NCI-H187 treated with DMSO at 0.1 percent for 48 hours (cell line): ENCODE results near the gene PHF23.
A peak's percentile ranks its signal among the peaks of the same experiment; 100 is the strongest.

Experiments used
- DNase-seq: peaks from one replicate; lab custom pipeline; 2025; lab: John Stamatoyannopoulos, UW

PHF23 gene

GRCh38 chr17:7219812-7220592 is 19.3 kb downstream of the PHF23 start, which contains the start of the genes ACADVL and DLG4:
ACADVL (plus strand) TSS chr17:7219938; CDS start chr17:7219985, 47 bp downstream.
DLG4 (minus strand) TSS chr17:7219836.
- DNase-seq = no peak

- DNase-seq = no peak
Measured at GRCh38 chr17:7219229-7219811, 19.9 kb downstream of the PHF23 start.

- no peak for DNase-seq
Measured at GRCh38 chr17:7218758-7219157, 20.5 kb downstream of the PHF23 start.

- no peak for DNase-seq
Measured at GRCh38 chr17:7218166-7218565, 21.1 kb downstream of the PHF23 start.

- DNase-seq = no peak
Measured at GRCh38 chr17:7217113-7217987, 21.9 kb downstream of the PHF23 start.

- no peak for DNase-seq
Measured at GRCh38 chr17:7216242-7217112, 22.8 kb downstream of the PHF23 start.

- no peak for DNase-seq
Measured at GRCh38 chr17:7215652-7216180, 23.5 kb downstream of the PHF23 start.

- no peak for DNase-seq
Measured at GRCh38 chr17:7215136-7215638, 24.1 kb downstream of the PHF23 start.

- DNase-seq = peak; percentile 77
Measured at GRCh38 chr17:7214300-7215135, 24.7 kb downstream of the PHF23 start.

GRCh38 chr17:7213895-7214299 is 25.4 kb downstream of the PHF23 start:
- peak; percentile 55 for DNase-seq

GRCh38 chr17:7211491-7212273 is 27.6 kb downstream of the PHF23 start:
- no peak for DNase-seq

- DNase-seq = no peak
Measured at GRCh38 chr17:7208754-7209460, 30.4 kb downstream of the PHF23 start.

- DNase-seq = no peak
Measured at GRCh38 chr17:7208027-7208571, 31.2 kb downstream of the PHF23 start.

GRCh38 chr17:7207120-7208001 is 31.9 kb downstream of the PHF23 start:
- no peak for DNase-seq

- no peak for DNase-seq
Measured at GRCh38 chr17:7205561-7205960, 33.7 kb downstream of the PHF23 start.

- no peak for DNase-seq
Measured at GRCh38 chr17:7204828-7205461, 34.3 kb downstream of the PHF23 start.

GRCh38 chr17:7204336-7204735 is 34.9 kb downstream of the PHF23 start:
- DNase-seq = no peak
